ENCODE data around the gene GAL3ST1. TPM values are rescaled to one million over a fixed set of nuclear protein-coding genes. Genes with fewer than 3 reads are reported as not detected.

Gene GAL3ST1
- polyA plus RNA-seq, 1 donor (not counting 4 experiments of a cell fraction or from before 2014, with no cell fraction given) = not detected

- H3K27ac ChIP-seq (ENCODE audit: control insufficient read depth, insufficient read depth, low read length) = no peak overlapping the region
- dilution Hi-C loops (cut with MboI; ENCODE audit: extremely low pct_ligation_motif_present, low sequenced_read_pairs) = no loop called here
- TF ChIP-seq, protein P1, sequence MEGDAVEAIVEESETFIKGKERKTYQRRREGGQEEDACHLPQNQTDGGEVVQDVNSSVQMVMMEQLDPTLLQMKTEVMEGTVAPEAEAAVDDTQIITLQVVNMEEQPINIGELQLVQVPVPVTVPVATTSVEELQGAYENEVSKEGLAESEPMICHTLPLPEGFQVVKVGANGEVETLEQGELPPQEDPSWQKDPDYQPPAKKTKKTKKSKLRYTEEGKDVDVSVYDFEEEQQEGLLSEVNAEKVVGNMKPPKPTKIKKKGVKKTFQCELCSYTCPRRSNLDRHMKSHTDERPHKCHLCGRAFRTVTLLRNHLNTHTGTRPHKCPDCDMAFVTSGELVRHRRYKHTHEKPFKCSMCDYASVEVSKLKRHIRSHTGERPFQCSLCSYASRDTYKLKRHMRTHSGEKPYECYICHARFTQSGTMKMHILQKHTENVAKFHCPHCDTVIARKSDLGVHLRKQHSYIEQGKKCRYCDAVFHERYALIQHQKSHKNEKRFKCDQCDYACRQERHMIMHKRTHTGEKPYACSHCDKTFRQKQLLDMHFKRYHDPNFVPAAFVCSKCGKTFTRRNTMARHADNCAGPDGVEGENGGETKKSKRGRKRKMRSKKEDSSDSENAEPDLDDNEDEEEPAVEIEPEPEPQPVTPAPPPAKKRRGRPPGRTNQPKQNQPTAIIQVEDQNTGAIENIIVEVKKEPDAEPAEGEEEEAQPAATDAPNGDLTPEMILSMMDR (optimal IDR thresholded peaks at IDR 0.05 in 1 of 3, IDR thresholded peaks at IDR 0.05 in 1 of 3, conservative IDR thresholded peaks at IDR 0.05 in 1 of 3; ENCODE audit: extremely low read depth in 1 of 3, insufficient read depth in 2 of 3, low read length in 3 of 3) = no peak
- TF ChIP-seq EZH2 (IDR thresholded peaks at IDR 0.05; ENCODE audit: low read length) = no peak
- H4K20me1 ChIP-seq (ENCODE audit: control insufficient read depth, extremely low read depth, insufficient read depth, low read length) = no peaks in the 10 kb centered on the region
- no peak overlapping the region for H2AFZ ChIP-seq (ENCODE audit: control insufficient read depth, low read length)
- DNase-seq (ENCODE audit: low read depth, low spot score) = no peak
- H3K4me3 ChIP-seq (ENCODE audit: control insufficient read depth in 2 of 3, extremely low read depth in 1 of 3, insufficient read depth in 2 of 3, low read depth in 1 of 3, low read length in 3 of 3) = no peak overlapping the region
- no peak for FAIRE-seq
- H3K4me1 ChIP-seq (ENCODE audit: control insufficient read depth, extremely low read depth, insufficient read depth, low read length) = peaks cover 6% of the 10 kb centered on the region
- H3K79me2 ChIP-seq (ENCODE audit: control insufficient read depth, insufficient read depth, low read length) = no peaks in the 10 kb centered on the region
- H3K36me3 ChIP-seq (ENCODE audit: control insufficient read depth in 2 of 2, extremely low read depth in 1 of 2, insufficient read depth in 2 of 2, low read length in 2 of 2) = no peaks in the 10 kb centered on the region
- H3K9me3 ChIP-seq (ENCODE audit: control insufficient read depth, low read depth, low read length) = no peaks in the 10 kb centered on the region
- no peak overlapping the region for H3K9ac ChIP-seq (ENCODE audit: control insufficient read depth, extremely low read depth, insufficient read depth, low read length)
- peaks cover 19% of the 10 kb centered on the region for H3K27me3 ChIP-seq (ENCODE audit: control insufficient read depth, extremely low read depth, insufficient read depth, low read length)
- H3K9me1 ChIP-seq (ENCODE audit: control insufficient read depth, extremely low read depth, insufficient read depth, low read length) = no peaks in the 10 kb centered on the region
- H3K4me2 ChIP-seq (ENCODE audit: control insufficient read depth, extremely low read depth, insufficient read depth, low read depth, low read length) = no peak overlapping the region
Measured at GRCh38 chr22:30565341-30565740, 9.1 kb downstream of the GAL3ST1 start.

DNA sequence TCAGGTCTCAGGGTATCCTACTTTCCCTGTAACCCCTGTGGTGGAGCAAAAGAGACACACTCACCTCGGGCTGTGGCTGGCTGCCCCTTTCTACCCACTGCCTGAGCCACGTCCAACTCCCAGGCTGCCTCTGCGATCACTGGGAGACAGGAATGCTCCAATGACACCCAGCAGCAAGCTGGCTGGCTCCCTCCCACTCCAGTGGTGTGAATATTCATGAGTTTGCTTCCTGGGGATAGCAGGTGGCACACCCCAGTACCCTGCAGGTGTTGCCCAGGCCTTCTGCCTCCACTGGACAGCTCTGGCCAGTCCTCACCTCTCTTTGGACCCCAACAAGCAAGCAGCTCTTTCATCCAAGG, 9.7 kb downstream of the GAL3ST1 start:
- H3K4me2 ChIP-seq (ENCODE audit: control insufficient read depth, extremely low read depth, insufficient read depth, low read depth, low read length) = no peak overlapping the region
- no peak overlapping the region for H2AFZ ChIP-seq (ENCODE audit: control insufficient read depth, low read length)
- no peak overlapping the region for H3K9ac ChIP-seq (ENCODE audit: control insufficient read depth, extremely low read depth, insufficient read depth, low read length)
- no peaks in the 10 kb centered on the region for H3K9me3 ChIP-seq (ENCODE audit: control insufficient read depth, low read depth, low read length)
- no peaks in the 10 kb centered on the region for H3K9me1 ChIP-seq (ENCODE audit: control insufficient read depth, extremely low read depth, insufficient read depth, low read length)
- no peak overlapping the region for H3K4me3 ChIP-seq (ENCODE audit: control insufficient read depth in 2 of 3, extremely low read depth in 1 of 3, insufficient read depth in 2 of 3, low read depth in 1 of 3, low read length in 3 of 3)
- H3K36me3 ChIP-seq (ENCODE audit: control insufficient read depth in 2 of 2, extremely low read depth in 1 of 2, insufficient read depth in 2 of 2, low read length in 2 of 2) = no peaks in the 10 kb centered on the region
- H4K20me1 ChIP-seq (ENCODE audit: control insufficient read depth, extremely low read depth, insufficient read depth, low read length) = no peaks in the 10 kb centered on the region
- peaks cover 6% of the 10 kb centered on the region for H3K4me1 ChIP-seq (ENCODE audit: control insufficient read depth, extremely low read depth, insufficient read depth, low read length)
- H3K27ac ChIP-seq (ENCODE audit: control insufficient read depth, insufficient read depth, low read length) = no peak overlapping the region
- dilution Hi-C loops (cut with MboI; ENCODE audit: extremely low pct_ligation_motif_present, low sequenced_read_pairs) = no loop called here
- FAIRE-seq (no peak), DNase-seq (ENCODE audit: low read depth, low spot score) (no peak)
- TF ChIP-seq, protein P1 (optimal IDR thresholded peaks at IDR 0.05 in 1 of 3, IDR thresholded peaks at IDR 0.05 in 1 of 3, conservative IDR thresholded peaks at IDR 0.05 in 1 of 3; ENCODE audit: extremely low read depth in 1 of 3, insufficient read depth in 2 of 3, low read length in 3 of 3) = no peak
- no peak for TF ChIP-seq EZH2 (IDR thresholded peaks at IDR 0.05; ENCODE audit: low read length)
- H3K27me3 ChIP-seq (ENCODE audit: control insufficient read depth, extremely low read depth, insufficient read depth, low read length) = peaks cover 19% of the 10 kb centered on the region
- no peaks in the 10 kb centered on the region for H3K79me2 ChIP-seq (ENCODE audit: control insufficient read depth, insufficient read depth, low read length)

Measured in keratinocyte (primary cell).